Measurements from ENCODE around the gene KIAA0408. TPM values are rescaled to one million over a fixed set of nuclear protein-coding genes. Genes with fewer than 3 reads are reported as not detected.

Gene KIAA0408
- total RNA-seq (1 to 10 TPM; 1.3 to 8.2 (median 3.8) TPM), polyA plus RNA-seq (2.3 TPM)
- long read RNA-seq, donor 1 = 0 reads
- long read RNA-seq, donor 2 = 0 reads
- long read RNA-seq, donor 3, full-length matches to known transcripts = 1 of 2 reads
- long read RNA-seq, donor 3, partial matches to known transcripts = 1 of 2 reads
- long read RNA-seq, donor 3, other reads (novel, unspliced or antisense) = 0 of 2 reads
- long read RNA-seq, donor 4 = 0 reads

DNA sequence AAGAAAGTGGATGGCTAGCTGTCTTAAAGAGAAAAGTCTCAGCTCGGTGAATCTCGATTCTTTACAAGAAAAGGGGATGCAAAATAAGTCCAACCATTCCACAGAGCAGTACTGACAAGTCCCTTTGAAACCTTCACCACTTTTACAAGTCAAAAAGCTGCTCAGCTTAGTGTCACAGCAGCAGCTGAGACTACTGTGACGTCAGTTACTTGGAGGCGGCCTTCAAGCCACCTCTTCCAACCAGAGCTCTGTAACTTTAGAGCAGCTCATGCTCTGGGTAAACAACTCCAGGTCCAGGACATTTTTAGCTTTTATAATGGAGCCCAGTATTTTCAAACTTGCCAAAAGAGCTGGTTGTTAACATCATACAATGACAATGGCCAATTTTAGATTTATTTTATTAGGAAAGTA is at the start of gene KIAA0408:
Gene KIAA0408, minus strand, starts transcription at position 159 of the 411 bp plus-strand sequence. CDS start 5,408 bp downstream, outside the sequence.
- intact Hi-C loops (cut with DNase I) = no loop called here
- peak; percentile 95 to 96 for ATAC-seq
- Histone ChIP-seq H3K27me3 (ENCODE audit: control insufficient read depth, insufficient read depth) (no peaks in the 10 kb centered on the region), H3K4me3 (ENCODE audit: low read length) (peak within 1 kb of the TSS; percentile 69), H3K27ac (ENCODE audit: low read length) (peak within 1 kb of the TSS; percentile 93), H3K9me3 (ENCODE audit: control insufficient read depth, low read length) (no peaks in the 10 kb centered on the region), H3K4me1 (ENCODE audit: control insufficient read depth, insufficient read depth, low read length) (peaks cover 1% of the 10 kb centered on the region)
- WGBS = 11% methylated on average over 4 of the region's 4 CpGs
- peak; percentile 68 to 89 (median 74) for DNase-seq

DNA sequence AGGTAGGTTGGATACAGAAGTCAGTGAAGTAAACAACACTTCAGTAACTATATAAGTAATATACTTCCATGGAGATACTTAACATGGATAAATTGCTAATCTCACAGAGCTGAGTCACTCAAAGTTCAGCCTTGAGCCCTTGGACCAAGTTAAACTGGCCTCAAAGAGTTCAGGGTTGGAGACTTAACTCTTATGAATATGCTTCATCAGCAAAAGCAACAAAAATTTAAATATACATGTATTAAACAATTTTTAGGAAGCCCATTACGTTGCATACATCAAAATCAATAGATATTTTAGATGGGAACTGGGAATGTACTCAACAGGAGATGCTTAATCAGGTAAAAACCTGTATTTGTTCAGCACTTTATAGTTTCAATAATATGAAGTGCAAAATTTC is 47.7 kb upstream of the KIAA0408 start:
- H3K9me3 ChIP-seq (ENCODE audit: control insufficient read depth, low read length) = no peaks in the 10 kb centered on the region
- ATAC-seq (no peak), DNase-seq (no peak)
- H3K4me1 ChIP-seq (ENCODE audit: control insufficient read depth, insufficient read depth, low read length) = no peaks in the 10 kb centered on the region
- H3K27ac ChIP-seq (ENCODE audit: low read length) = no peak overlapping the region
- intact Hi-C loops (cut with DNase I) = no loop called here
- 70% methylated on average over 1 of the region's 1 CpG for WGBS
- no peaks in the 10 kb centered on the region for H3K27me3 ChIP-seq (ENCODE audit: control insufficient read depth, insufficient read depth)
- H3K4me3 ChIP-seq (ENCODE audit: low read length) = no peak overlapping the region

DNA sequence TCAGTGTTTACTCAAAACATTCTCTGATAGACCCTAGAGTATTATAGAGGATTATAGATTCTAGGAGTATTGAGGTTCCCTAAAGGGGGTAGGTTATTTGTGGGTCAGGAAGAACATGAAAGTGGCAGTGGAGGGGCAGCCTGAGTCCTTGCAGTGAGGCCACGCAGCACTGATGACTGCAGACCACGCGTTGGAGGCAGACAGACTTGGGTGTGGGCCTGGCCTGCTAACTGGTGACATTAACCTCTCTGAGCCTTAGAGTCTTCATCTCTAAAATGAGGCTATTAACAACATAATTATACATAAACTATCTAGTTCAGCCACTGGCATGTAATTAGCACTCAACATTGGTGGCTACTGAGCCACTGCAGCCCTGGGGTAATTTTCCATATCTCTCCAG is 43.8 kb upstream of the KIAA0408 start:
- DNase-seq (no peak), ATAC-seq (no peak)
- Histone ChIP-seq H3K9me3 (ENCODE audit: control insufficient read depth, low read length) (no peaks in the 10 kb centered on the region), H3K4me3 (ENCODE audit: low read length) (no peak overlapping the region), H3K27me3 (ENCODE audit: control insufficient read depth, insufficient read depth) (no peaks in the 10 kb centered on the region), H3K4me1 (ENCODE audit: control insufficient read depth, insufficient read depth, low read length) (no peaks in the 10 kb centered on the region), H3K27ac (ENCODE audit: low read length) (no peak overlapping the region)
- WGBS = 89% methylated on average over 3 of the region's 3 CpGs
- intact Hi-C loops (cut with DNase I) = no loop called here

DNA sequence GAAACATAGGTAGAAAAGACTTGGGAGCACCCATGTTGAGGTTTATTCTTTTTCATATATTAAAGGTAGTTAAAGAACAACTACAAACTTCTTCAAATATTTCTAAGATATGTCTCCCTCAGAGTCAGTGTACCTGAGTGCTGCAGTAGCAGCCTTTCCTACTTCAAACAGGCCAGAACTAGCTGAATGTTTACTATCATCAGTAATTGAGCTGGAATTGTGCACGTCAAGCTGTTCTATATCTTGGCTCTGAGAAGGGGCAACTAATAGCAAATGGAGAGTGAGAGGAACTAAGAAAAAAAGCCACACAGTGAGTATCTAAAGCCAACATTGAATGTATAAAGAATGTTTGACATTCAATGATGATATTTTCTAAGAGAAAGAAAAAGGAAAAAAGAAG is 38.2 kb upstream of the KIAA0408 start:
- no peak for DNase-seq
- H3K4me1 ChIP-seq (ENCODE audit: control insufficient read depth, insufficient read depth, low read length) = no peaks in the 10 kb centered on the region
- no peaks in the 10 kb centered on the region for H3K27me3 ChIP-seq (ENCODE audit: control insufficient read depth, insufficient read depth)
- H3K27ac ChIP-seq (ENCODE audit: low read length) = no peak overlapping the region
- intact Hi-C loops (cut with DNase I) = no loop called here
- no peaks in the 10 kb centered on the region for H3K9me3 ChIP-seq (ENCODE audit: control insufficient read depth, low read length)
- H3K4me3 ChIP-seq (ENCODE audit: low read length) = no peak overlapping the region
- WGBS = 79% methylated on average over 1 of the region's 1 CpG
- ATAC-seq = no peak

DNA sequence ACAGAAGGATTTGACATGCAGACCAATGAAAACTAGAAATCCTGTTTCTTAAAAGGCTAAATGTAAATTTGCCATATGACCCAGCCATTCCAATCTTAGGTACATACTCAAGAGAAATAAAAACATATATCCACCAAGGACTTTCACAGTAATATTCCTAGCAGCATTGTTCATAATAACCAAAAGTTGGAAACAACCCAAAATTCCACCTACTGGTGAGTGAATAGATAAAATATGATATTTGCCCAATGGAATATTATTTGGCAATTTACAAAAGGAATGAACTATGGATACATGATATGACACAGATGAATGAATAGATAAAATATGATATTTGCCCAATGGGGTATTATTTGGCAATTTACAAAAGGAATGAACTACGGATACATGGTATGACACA is 37.3 kb upstream of the KIAA0408 start:
- DNase-seq (no peak), ATAC-seq (no peak)
- Histone ChIP-seq H3K4me3 (ENCODE audit: low read length) (no peak overlapping the region), H3K27me3 (ENCODE audit: control insufficient read depth, insufficient read depth) (no peaks in the 10 kb centered on the region), H3K4me1 (ENCODE audit: control insufficient read depth, insufficient read depth, low read length) (no peaks in the 10 kb centered on the region), H3K9me3 (ENCODE audit: control insufficient read depth, low read length) (no peaks in the 10 kb centered on the region), H3K27ac (ENCODE audit: low read length) (no peak overlapping the region)
- WGBS = 91% methylated on average over 1 of the region's 1 CpG
- intact Hi-C loops (cut with DNase I) = no loop called here

DNA sequence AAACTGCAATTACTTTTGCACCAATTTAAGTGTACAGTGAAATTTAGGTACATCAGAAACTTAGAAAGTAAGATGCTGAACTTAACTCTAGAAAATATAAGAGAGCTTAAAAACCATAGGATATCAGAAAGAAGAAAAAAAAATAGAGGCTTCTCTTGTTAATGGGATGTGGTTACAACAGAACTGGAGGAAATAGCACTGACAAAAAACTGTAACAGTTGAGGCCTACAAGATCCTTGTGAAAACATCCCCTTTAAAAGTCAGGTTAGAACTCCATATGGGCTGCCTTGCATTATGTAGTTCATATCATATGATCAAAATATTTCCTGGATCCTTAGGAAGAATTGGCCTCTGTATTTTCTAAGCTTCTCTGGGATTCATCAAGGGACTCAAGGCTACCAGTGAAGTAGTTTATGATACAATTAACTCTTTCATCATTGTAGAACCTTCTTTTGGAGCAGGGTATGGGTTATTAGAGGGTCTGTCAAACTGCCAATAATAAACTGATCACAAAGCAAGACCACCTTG is 35.1 kb upstream of the KIAA0408 start:
- intact Hi-C loops (cut with DNase I) = no loop called here
- H3K4me1 ChIP-seq (ENCODE audit: control insufficient read depth, insufficient read depth, low read length) = no peaks in the 10 kb centered on the region
- no peak overlapping the region for H3K27ac ChIP-seq (ENCODE audit: low read length)
- H3K4me3 ChIP-seq (ENCODE audit: low read length) = no peak overlapping the region
- DNase-seq = no peak
- H3K27me3 ChIP-seq (ENCODE audit: control insufficient read depth, insufficient read depth) = no peaks in the 10 kb centered on the region
- no peak for ATAC-seq
- no peaks in the 10 kb centered on the region for H3K9me3 ChIP-seq (ENCODE audit: control insufficient read depth, low read length)

DNA sequence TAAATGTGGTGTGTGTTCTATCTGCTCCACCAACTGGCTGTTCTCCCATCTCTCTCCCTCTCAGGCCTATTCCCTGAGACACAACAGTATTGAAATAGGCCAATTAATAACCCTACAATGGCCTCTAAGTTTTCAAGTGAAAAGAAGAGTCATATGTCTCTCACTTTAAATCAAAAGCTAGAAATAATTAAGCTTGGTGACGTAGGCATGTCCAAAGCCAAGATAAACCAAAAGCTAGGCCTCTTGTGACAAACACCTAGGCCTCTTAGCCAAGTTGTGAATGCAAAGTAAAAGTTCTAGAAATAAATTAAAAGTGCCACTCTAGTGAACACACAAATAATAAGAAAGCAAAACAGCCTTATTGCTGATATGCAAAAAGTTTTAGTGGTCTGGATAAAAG is 30.1 kb upstream of the KIAA0408 start:
- intact Hi-C loops (cut with DNase I) = no loop called here
- no peak for ATAC-seq
- 79% methylated on average over 1 of the region's 1 CpG for WGBS
- Histone ChIP-seq H3K27me3 (ENCODE audit: control insufficient read depth, insufficient read depth) (no peaks in the 10 kb centered on the region), H3K4me1 (ENCODE audit: control insufficient read depth, insufficient read depth, low read length) (no peaks in the 10 kb centered on the region), H3K4me3 (ENCODE audit: low read length) (no peak overlapping the region), H3K27ac (ENCODE audit: low read length) (no peak overlapping the region), H3K9me3 (ENCODE audit: control insufficient read depth, low read length) (no peaks in the 10 kb centered on the region)
- DNase-seq = no peak

DNA sequence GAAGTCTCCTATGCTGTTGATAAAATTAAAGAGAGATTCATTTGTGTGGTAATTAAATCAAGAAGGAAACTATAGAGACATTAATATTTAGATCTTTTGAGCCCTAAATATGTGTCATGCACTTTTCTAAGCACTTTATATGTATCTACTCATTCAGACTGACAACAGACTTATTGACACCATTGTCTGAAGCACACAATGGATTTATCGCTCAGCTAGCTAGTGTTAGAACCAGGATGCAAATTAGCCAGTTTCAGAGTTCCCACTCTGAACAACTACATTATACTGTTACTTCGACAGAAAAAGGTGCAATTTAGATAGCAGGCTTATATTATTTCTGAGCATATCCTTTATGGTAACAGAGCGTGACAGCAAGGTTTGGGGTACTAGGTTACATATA is 27.7 kb upstream of the KIAA0408 start:
- ATAC-seq = no peak
- Histone ChIP-seq H3K27me3 (ENCODE audit: control insufficient read depth, insufficient read depth) (no peaks in the 10 kb centered on the region), H3K9me3 (ENCODE audit: control insufficient read depth, low read length) (no peaks in the 10 kb centered on the region), H3K27ac (ENCODE audit: low read length) (no peak overlapping the region), H3K4me3 (ENCODE audit: low read length) (no peak overlapping the region), H3K4me1 (ENCODE audit: control insufficient read depth, insufficient read depth, low read length) (no peaks in the 10 kb centered on the region)
- intact Hi-C loops (cut with DNase I) = no loop called here
- DNase-seq = no peak
- WGBS = 92% methylated on average over 3 of the region's 3 CpGs

DNA sequence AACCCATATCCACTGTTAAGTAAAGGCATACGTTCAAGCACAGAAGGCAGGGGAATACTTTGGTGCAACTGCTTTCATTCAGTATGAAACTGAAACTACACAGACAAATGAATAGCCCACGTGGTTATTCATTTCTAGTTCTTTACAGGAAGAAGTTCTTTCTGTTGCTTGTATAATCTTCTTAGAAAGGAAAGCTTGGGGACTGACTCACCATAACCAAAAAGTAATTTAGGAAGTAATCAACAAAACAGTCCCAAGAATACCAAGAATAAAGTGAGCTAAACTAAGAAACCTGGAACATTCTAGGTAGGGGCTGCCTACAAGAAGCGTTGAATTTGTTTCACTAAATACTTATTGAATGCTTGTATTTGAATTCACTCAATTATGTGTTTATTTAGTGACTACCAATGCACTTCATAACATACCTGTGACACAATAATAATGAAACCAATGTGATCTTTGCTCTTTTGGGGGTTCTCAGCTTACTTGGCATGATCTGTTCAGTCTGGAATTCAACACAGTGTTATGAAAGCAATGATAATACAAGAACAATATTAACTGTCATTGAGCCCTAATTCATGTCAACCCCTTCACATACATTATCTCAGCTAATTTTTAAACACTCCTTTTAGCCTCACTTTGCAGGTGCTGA is 25.1 kb upstream of the KIAA0408 start:
- Histone ChIP-seq H3K9me3 (ENCODE audit: control insufficient read depth, low read length) (no peaks in the 10 kb centered on the region), H3K27ac (ENCODE audit: low read length) (no peak overlapping the region), H3K4me1 (ENCODE audit: control insufficient read depth, insufficient read depth, low read length) (no peaks in the 10 kb centered on the region), H3K27me3 (ENCODE audit: control insufficient read depth, insufficient read depth) (no peaks in the 10 kb centered on the region), H3K4me3 (ENCODE audit: low read length) (no peak overlapping the region)
- intact Hi-C loops (cut with DNase I) = no loop called here
- DNase-seq (no peak), ATAC-seq (no peak)
- WGBS = 40% methylated on average over 3 of the region's 3 CpGs

DNA sequence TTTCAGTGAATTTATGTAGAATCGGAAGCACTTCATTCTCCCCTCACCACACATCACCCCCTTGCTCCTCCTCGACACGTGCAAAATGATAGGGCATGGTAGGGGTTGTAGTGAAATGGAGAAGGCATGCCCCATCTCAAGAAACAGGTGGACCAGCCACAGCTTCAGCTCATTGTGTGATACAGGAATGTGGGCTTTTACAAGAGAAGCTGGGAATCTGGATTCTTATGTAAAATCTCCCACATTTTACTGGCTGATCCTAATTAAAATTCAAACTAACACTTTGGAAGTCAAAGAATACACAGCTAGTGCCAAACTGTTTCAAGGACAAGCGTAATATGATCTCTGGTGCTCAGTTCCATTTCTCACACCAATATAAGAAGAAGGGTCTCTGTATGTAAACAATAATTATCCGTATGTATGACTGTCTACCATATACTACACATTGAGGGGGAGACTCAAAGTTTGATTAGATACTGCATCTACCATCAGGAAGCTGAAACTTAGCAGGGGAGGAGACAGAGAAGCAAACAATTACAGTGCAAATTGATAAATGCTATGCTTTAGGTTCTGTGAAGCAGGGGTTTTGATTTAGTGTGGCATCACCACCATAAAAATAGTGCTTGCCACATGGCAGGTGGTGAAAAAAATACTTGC is 24.3 kb upstream of the KIAA0408 start:
- Histone ChIP-seq H3K27ac (ENCODE audit: low read length) (no peak overlapping the region), H3K4me1 (ENCODE audit: control insufficient read depth, insufficient read depth, low read length) (no peaks in the 10 kb centered on the region), H3K9me3 (ENCODE audit: control insufficient read depth, low read length) (no peaks in the 10 kb centered on the region), H3K4me3 (ENCODE audit: low read length) (no peak overlapping the region), H3K27me3 (ENCODE audit: control insufficient read depth, insufficient read depth) (no peaks in the 10 kb centered on the region)
- WGBS = 68% methylated on average over 5 of the region's 5 CpGs
- DNase-seq (no peak), ATAC-seq (no peak)
- intact Hi-C loops (cut with DNase I) = no loop called here

DNA sequence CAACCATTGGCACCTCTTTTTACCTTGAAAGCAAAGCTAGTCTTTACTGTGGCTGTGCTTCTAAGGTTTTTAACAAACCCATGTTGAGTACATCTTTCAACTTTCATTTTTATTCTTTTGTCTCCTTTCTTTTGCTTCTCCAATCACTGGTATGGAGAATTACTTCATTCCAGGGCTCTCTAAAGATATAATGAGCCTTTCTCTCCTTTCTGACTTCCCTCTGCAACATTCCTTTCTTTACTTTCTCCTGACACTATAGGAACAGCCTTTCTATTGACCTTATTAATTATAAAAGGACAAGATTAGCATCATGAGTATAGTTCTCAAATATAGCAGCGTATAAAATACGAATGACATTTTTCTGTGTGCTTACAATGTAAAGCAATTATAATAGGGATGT is 23.1 kb upstream of the KIAA0408 start:
- intact Hi-C loops (cut with DNase I) = no loop called here
- 95% methylated on average over 2 of the region's 2 CpGs for WGBS
- DNase-seq = no peak
- Histone ChIP-seq H3K4me3 (ENCODE audit: low read length) (no peak overlapping the region), H3K27me3 (ENCODE audit: control insufficient read depth, insufficient read depth) (no peaks in the 10 kb centered on the region), H3K9me3 (ENCODE audit: control insufficient read depth, low read length) (no peaks in the 10 kb centered on the region), H3K4me1 (ENCODE audit: control insufficient read depth, insufficient read depth, low read length) (no peaks in the 10 kb centered on the region), H3K27ac (ENCODE audit: low read length) (no peak overlapping the region)
- no peak for ATAC-seq
